Stimulated activated CD4-positive, alpha-beta T cell treated with anti-CD3 and anti-CD28 coated beads, Interleukin-12 subunit alpha, Interleukin-12 subunit beta, amount 100 ng/mL, for 24 hours (primary cell): Measurements from ENCODE around the gene PRDM16.

Source experiments
- DNase-seq, 2 experiments: peaks; one replicate each; pipeline ENCODE4 v3.0.0-alpha.2; 2020; ENCODE audit warnings: low read depth in 2 of 2

Gene PRDM16

GRCh38 chr1:3469849-3470649 lies 401.0 kb downstream of the PRDM16 start:
- DNase-seq: no peak

DNA sequence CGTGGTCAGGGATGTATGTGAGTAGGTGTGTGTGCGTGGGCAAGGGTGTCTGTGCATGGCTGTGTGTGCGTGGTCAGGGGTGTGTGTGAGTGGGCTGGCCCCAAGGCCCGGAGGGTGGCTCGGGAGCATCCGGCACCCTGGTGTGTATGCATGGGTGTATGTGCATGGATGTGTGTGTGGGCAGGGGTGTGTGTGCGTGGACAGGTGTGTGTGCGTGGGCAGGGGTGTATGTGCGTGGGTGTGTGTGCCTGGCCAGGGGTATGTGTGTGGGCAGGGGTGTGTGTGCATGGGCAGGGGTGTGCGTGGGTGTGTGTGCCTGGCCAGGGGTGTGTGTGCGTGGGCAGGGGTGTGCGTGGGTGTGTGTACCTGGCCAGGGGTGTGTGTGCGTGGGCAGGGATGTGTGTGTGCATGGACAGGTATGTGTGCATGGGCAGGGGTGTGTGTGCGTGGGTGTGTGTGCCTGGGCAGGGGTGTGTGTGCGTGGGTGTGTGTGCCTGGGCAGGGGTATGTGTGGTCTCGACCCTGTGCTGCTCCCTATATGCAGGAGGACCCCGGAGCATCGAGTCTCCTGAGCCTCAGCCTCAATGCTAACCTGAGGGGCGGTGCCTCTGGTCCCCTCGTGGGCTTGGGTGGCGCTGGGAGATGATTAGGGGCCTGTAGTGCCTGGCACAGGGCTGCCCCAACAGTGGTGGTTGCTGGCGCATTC lies 401.8 kb downstream of the PRDM16 start:
- DNase-seq: no peak

DNA sequence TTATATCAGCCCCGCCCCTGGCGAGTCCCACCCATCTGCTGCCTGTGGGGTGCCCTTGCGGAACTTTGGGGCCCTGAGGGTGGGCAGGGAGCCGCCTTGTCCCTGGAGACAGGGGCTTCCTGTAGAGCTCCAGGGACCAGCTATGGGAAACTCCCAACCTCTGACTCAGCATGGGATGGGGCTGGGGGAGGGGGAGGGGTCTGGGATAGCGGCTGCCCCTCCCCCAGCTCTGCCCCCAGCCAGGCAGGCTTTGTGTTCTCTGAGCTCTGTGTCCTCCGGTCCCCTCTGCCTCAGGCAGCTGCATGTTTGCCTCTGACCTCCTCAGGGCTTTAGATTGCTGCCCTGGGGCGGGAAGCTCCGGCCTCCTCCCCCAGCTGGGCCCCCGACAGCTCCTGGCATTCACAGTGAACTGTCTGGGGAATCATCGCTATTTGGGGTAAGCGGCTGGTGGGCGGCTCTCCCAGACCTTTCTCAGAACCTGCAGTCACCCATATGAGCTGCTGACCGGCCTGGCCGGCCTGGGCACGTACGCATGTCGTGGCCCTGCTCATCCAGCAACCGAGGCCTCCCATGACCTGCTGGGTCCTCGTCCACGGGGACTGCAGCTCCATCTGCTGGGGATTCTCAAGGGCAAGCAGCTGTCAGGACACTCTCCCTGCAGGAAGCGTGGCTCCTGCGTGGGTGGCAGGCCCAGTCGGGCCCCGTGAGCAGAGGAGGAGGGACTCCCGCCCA lies 402.5 kb downstream of the PRDM16 start:
- DNase-seq: no peak

- no peak for DNase-seq
These were observed 403.3 kb downstream of the PRDM16 start for GRCh38 chr1:3472088-3472850.

DNA sequence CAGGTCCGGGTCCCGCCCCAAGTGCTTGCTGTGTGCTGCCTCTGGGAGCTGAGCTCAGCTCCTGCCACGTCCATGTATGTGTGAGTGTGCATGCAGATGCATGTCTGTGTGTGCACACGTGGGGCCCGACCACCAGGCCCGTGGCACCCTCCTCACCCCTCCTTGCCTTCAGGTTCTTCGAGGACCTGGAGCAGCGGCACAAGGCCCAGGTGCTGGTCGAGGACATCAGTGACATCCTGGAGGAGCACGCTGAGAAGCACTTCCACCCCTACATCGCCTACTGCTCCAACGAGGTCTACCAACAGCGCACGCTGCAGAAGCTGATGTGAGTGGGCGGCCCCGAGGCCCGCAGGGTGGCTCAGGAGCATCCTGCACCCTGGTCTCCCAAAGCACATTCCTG lies 403.9 kb downstream of the PRDM16 start:
- no peak for DNase-seq

DNA sequence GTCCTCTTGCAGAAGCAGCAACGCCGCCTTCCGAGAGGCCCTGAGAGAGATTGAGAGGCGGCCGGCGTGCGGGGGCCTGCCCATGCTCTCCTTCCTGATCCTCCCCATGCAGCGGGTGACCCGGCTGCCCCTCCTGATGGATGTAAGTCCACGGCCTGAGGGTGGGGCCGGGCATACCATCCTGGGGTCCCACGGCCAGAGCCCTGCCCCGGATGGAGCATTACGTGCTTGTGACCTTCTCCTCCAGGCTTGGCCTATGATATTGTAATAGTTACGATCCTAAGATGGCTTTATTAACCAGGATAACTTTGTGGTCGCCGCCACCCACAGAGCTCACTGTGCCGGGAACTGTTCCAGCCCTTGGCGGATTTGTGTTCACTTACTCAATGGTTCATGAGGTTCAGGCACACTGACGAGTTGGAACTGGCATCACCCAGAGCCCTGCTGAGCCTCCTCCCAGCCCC lies 404.4 kb downstream of the PRDM16 start:
- no peak for DNase-seq

DNA sequence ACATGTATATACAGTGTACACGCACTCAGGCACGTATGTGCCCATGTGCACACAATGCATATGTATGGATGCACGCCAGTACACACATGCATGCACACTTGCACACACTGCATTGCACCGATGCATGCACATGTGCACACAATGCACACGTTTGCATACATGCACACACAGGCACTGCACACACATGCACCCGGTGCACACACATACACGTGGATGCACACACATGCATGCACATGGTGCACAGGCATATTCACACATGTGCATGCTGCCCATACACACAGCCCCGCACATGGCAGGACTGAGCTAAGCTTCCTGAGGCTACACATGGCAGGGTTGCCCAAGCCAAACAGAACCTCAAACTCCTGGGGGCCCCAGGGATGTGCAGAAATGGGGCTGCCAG lies 405.0 kb downstream of the PRDM16 start:
- no peak for DNase-seq

GRCh38 chr1:3474421-3474820 lies 405.4 kb downstream of the PRDM16 start:
- DNase-seq: no peak

GRCh38 chr1:3475839-3476573 lies 407.0 kb downstream of the PRDM16 start:
- DNase-seq: no peak

- no peak for DNase-seq
These were observed 407.7 kb downstream of the PRDM16 start for GRCh38 chr1:3476666-3477065.

GRCh38 chr1:3477241-3477995 lies 408.4 kb downstream of the PRDM16 start:
- no peak for DNase-seq

DNA sequence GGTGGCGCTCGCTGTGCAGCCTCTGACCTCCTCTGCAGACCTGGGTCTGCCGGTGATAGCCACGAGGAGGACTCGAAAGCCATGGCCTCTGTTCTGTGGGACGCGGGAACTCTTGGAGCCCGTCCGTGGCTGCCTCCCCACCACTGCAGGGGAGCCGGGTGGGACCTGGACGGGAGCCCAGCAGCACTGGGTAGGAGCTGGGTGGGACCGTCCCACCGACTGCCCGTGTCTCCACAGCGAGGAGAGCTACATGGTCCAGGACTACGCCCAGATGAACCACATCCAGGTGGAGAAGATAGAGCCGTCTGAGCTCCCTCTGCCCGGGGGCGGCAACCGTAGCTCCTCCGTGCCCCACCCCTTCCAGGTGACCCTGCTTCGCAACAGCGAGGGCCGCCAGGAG lies 409.2 kb downstream of the PRDM16 start:
- DNase-seq: no peak

DNA sequence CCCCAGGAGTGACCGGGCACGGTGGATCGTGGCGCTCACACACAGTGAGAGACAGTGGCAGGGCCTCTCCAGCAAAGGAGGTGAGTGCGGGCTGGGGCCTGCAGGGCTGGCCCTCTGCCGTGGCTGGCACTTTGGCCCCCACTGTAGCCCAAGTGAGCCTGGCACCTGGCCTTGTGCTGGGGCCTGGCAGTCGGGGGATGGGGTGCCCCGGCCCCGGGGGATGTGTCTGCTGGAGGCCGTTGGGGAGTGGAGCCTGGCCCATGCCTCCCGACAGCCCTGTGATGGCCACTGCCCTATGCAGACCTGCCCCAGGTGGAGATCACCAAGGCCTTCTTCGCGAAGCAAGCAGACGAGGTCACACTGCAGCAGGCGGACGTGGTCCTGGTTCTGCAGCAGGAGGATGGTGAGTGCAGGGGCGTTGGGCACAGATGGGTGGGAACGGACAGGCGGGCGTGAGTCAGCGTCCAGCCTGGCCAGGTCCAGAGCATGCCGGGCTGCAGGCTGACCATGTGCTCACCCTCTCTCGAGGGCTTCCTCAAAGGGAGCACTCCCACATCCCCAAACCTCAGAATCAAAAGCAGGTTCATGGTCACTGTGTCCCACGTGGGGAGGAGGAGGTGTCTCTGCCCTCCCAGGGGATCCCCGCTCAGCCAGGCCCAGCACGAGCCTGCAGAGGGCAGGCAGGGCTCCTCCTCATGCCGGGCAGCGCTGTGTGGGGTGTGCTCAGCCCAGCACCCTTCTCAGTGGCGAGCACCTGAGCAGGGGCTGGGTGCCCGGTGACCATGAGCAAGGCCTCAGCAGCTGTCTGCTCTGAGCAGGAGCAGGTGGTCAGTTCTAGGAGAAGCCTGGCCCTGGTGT lies 410.7 kb downstream of the PRDM16 start:
- no peak for DNase-seq

DNA sequence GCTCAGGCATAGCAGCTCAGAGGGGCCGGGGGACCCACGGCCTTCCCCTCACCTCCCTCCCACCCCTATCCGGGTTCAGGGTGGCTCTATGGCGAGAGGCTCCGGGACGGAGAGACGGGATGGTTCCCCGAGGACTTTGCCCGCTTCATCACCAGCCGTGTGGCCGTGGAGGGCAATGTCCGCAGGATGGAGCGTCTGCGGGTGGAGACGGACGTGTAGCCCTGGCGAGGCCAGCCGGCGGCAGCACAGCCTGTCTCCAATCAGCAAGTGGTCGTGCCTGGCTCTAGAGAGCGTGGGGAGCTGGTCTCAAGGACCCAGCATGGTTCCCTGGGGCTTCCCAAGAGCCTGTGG lies 411.3 kb downstream of the PRDM16 start:
- no peak for DNase-seq

- no peak for DNase-seq
These were observed 412.0 kb downstream of the PRDM16 start for GRCh38 chr1:3481046-3481445.

DNA sequence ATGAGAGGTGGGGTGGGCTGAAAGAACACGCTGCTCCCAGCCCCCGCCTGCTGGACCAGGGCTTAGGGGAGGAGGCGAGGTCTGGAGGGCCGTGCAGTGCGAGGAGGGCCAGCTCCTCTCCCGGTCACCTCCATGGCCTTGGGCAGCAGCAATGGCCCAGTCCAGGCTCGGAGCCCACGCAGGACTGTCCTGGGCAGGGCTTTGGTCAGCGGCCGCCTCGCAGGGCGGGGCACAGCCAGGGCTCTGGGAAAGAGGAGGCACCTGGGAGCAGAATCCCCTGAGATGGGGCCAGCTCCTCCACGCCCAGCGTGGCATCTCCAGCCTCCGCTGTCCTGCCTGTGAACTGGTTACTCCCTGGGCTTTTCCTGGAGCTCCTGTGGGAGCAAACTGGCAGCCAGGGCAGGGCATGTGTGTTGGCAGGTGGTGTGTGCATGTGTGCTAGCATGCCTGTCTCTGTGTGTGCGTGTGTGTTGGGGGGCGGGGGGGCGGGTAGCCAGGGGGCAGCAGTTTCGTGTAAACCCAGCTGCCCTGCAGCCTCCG lies 412.9 kb downstream of the PRDM16 start:
- DNase-seq: no peak

DNA sequence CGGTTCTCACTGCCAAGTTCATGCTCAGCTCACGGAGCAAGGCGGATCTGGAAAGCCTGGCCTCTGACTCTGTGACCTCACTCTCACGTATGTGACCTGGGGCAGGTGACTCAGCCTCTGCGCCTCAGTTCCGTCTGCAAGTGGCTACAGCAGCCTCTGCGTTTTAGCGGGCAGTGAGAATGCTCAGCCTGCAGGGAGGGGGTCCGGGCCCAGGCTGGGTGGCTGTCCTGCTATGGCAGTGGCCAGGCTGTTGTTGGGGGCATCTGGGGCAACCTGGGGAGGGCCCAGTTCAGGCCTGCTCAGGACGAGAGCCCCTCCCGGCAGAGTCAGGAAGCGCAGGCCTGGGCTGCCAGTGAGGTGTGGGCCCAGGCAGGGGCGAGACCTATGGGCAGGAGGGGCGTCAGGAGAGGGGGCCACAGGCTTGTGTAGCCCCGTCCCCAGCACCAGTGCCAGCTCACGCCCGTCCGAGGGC lies 413.4 kb downstream of the PRDM16 start:
- DNase-seq: no peak

DNA sequence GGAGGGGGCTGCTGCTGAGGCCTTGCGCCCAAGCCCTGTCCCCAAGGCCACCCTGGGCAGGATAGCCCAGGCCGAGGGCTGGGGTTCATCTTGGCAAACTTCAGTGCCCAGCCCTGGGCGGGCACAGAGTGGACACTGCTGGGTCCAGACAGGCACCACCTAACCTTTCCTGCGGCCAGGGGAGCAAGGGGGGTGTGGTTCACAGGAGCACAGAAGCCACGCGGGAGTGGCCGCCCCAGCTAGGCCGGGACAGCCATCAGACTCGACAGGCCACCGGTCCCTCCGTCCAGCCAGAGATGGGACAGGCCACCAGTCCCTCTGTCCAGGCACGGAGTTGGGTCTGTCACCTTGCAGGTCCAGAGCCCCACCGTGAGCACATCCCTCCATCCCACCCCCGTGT lies 414.4 kb downstream of the PRDM16 start:
- DNase-seq: no peak

DNA sequence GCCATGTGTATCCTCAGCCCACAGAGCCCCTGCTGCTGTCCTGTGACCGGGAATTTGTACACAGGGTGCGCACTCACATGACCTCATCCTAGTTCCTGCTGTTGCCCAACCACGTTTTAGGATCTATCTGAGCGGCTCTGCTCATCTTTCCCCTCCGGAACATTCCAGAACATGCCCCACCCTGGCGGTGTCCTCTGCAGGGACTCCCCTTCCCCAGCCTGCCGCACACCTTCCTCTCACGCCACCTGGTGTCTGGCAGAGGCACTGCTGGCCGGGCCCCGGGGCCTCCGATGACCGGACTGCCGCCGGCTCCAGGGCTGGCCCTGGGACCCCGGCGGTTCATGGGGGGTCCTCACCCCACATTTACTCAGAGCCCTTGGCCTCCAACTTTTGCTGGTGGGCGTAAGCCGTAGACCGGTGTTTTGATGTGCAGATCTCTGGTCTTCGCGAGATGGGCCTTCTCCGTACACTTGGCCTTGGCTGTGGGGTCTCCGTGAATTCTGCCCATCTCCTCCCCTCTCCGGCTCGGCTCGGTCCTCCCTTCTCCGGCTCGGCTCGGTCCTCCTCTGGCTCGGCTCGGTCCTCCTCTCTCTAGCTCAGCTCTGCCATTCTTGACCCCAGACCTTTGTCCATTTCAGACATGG lies 414.9 kb downstream of the PRDM16 start:
- peak; percentile 8 to 37 for DNase-seq
